Measurements from ENCODE around the gene RACGAP1. TPM values are rescaled to one million over a fixed set of nuclear protein-coding genes. Genes with fewer than 3 reads are reported as not detected.

Gene RACGAP1
- total and polyA plus RNA-seq, 4 experiments from 2014 or later = 8.5 to 14.7 (median 11.1) TPM

GRCh38 chr12:50018968-50019367 lies 6.3 kb downstream of the RACGAP1 start:
- H3K27ac Mint-ChIP-seq = peak overlapping the region in 2 of 7 donors; percentile 6 to 38

GRCh38 chr12:50018154-50018553 lies 7.1 kb downstream of the RACGAP1 start:
- H3K27ac ChIP-seq (ENCODE audit: low read depth, low read length) = no peak overlapping the region
- H3K27ac Mint-ChIP-seq = no peak overlapping the region
- CTCF ChIA-PET (ENCODE audit: partially characterized antibody) = interaction anchor here (0.8 to 2.3 kb wide), 2 partner anchors 21 to 52 kb away, joined by 4 to 9 read pairs; no protein-coding TSS in a partner anchor

More at GRCh38 chr12:50018968-50019367, 6.3 kb downstream of the RACGAP1 start:
- ChIA-PET CTCF (ENCODE audit: partially characterized antibody) (interaction anchor here (2.3 kb wide), 1 partner anchor 20 kb away, joined by 9 read pairs; no protein-coding TSS in a partner anchor), POLR2A (ENCODE audit: partially characterized antibody) (no interaction called here)
- Mint-ChIP-seq H3K4me1 (peaks cover under 1 to 14% (median 4%) of the 10 kb centered on the region in 4 donors), H3K9me3 (no peaks in the 10 kb centered on the region), H3K4me3 (no peak overlapping the region), H3K36me3 (peaks cover 0 to 2% of the 10 kb centered on the region in 2 donors), H3K27me3 (no peaks in the 10 kb centered on the region)
- Histone ChIP-seq H3K4me3 (ENCODE audit: low read length in 2 of 2) (no peak overlapping the region), H3K27me3 (ENCODE audit: insufficient read depth, low read length) (no peaks in the 10 kb centered on the region), H3K27ac (ENCODE audit: low read depth, low read length) (no peak overlapping the region), H3K9me3 (ENCODE audit: control insufficient read depth in 1 of 2, low read length in 2 of 2) (no peaks in the 10 kb centered on the region), H3K36me3 (ENCODE audit: insufficient read depth, low read length) (no peaks in the 10 kb centered on the region), H3K4me1 (ENCODE audit: insufficient read depth, low read length) (peaks cover 5% of the 10 kb centered on the region)
- intact Hi-C loops (cut with micrococcal nuclease) = no loop called here
- DNase-seq = no peak

GRCh38 chr12:50017641-50018040 lies 7.7 kb downstream of the RACGAP1 start:
- Mint-ChIP-seq H3K27me3 (no peaks in the 10 kb centered on the region), H3K27ac (no peak overlapping the region), H3K4me3 (no peak overlapping the region), H3K9me3 (no peaks in the 10 kb centered on the region), H3K36me3 (peaks cover 2 to 5% of the 10 kb centered on the region in 2 donors), H3K4me1 (peaks cover 6 to 21% (median 9%) of the 10 kb centered on the region in 4 donors)
- ChIA-PET POLR2A (ENCODE audit: partially characterized antibody) (interaction anchor here (2.0 kb wide), 1 partner anchor 8 kb away, joined by 7 read pairs; the partner anchor contains the start of gene RACGAP1), CTCF (ENCODE audit: partially characterized antibody) (interaction anchor here (1.5 to 2.3 kb wide), 2 partner anchors 22 to 50 kb away, joined by 4 to 9 read pairs; no protein-coding TSS in a partner anchor)
- peaks cover 12% of the 10 kb centered on the region for H3K4me1 ChIP-seq (ENCODE audit: insufficient read depth, low read length)
- H3K36me3 ChIP-seq (ENCODE audit: insufficient read depth, low read length) = no peaks in the 10 kb centered on the region
- H3K9me3 ChIP-seq (ENCODE audit: control insufficient read depth in 1 of 2, low read length in 2 of 2) = no peaks in the 10 kb centered on the region
- intact Hi-C loops (cut with micrococcal nuclease) = no loop called here
- no peak for DNase-seq
- no peak overlapping the region for H3K27ac ChIP-seq (ENCODE audit: low read depth, low read length)
- H3K27me3 ChIP-seq (ENCODE audit: insufficient read depth, low read length) = no peaks in the 10 kb centered on the region
- no peak overlapping the region for H3K4me3 ChIP-seq (ENCODE audit: low read length in 2 of 2)

More at GRCh38 chr12:50018154-50018553, 7.1 kb downstream of the RACGAP1 start:
- no peaks in the 10 kb centered on the region for H3K27me3 Mint-ChIP-seq
- intact Hi-C loops (cut with micrococcal nuclease) = no loop called here
- Histone ChIP-seq H3K36me3 (ENCODE audit: insufficient read depth, low read length) (no peaks in the 10 kb centered on the region), H3K9me3 (ENCODE audit: control insufficient read depth in 1 of 2, low read length in 2 of 2) (no peaks in the 10 kb centered on the region), H3K27me3 (ENCODE audit: insufficient read depth, low read length) (no peaks in the 10 kb centered on the region), H3K4me1 (ENCODE audit: insufficient read depth, low read length) (peaks cover 12% of the 10 kb centered on the region), H3K4me3 (ENCODE audit: low read length in 2 of 2) (no peak overlapping the region)
- DNase-seq = no peak
- H3K9me3 Mint-ChIP-seq = no peaks in the 10 kb centered on the region
- POLR2A ChIA-PET (ENCODE audit: partially characterized antibody) = no interaction called here
- H3K4me3 Mint-ChIP-seq = no peak overlapping the region
- H3K4me1 Mint-ChIP-seq = peaks cover 6 to 22% (median 10%) of the 10 kb centered on the region in 4 donors
- peaks cover 2 to 5% of the 10 kb centered on the region in 2 donors for H3K36me3 Mint-ChIP-seq

GRCh38 chr12:50016501-50017475 lies 8.5 kb downstream of the RACGAP1 start:
- no peaks in the 10 kb centered on the region for H3K9me3 ChIP-seq (ENCODE audit: control insufficient read depth in 1 of 2, low read length in 2 of 2)
- no peak overlapping the region for H3K4me3 Mint-ChIP-seq
- ChIA-PET POLR2A (ENCODE audit: partially characterized antibody) (interaction anchor here (2.0 kb wide), 1 partner anchor 9 kb away, joined by 7 read pairs; the partner anchor contains the start of gene RACGAP1), CTCF (ENCODE audit: partially characterized antibody) (interaction anchor here (0.9 to 1.7 kb wide), 8 partner anchors 9 to 95 kb away, joined by 3 to 8 read pairs (median 3); partner anchors contain the start of gene COX14)
- H3K27ac ChIP-seq (ENCODE audit: low read depth, low read length) = no peak overlapping the region
- peaks cover 2 to 5% of the 10 kb centered on the region in 2 donors for H3K36me3 Mint-ChIP-seq
- H3K9me3 Mint-ChIP-seq = no peaks in the 10 kb centered on the region
- no peaks in the 10 kb centered on the region for H3K27me3 ChIP-seq (ENCODE audit: insufficient read depth, low read length)
- H3K4me1 Mint-ChIP-seq = peaks cover 6 to 19% (median 9%) of the 10 kb centered on the region in 4 donors
- H3K4me1 ChIP-seq (ENCODE audit: insufficient read depth, low read length) = peaks cover 12% of the 10 kb centered on the region
- no peaks in the 10 kb centered on the region for H3K36me3 ChIP-seq (ENCODE audit: insufficient read depth, low read length)
- no peaks in the 10 kb centered on the region for H3K27me3 Mint-ChIP-seq
- no peak for DNase-seq
- H3K27ac Mint-ChIP-seq = no peak overlapping the region
- intact Hi-C loops (cut with micrococcal nuclease) = no loop called here
- H3K4me3 ChIP-seq (ENCODE audit: low read length in 2 of 2) = no peak overlapping the region

- Mint-ChIP-seq H3K27me3 (no peaks in the 10 kb centered on the region), H3K4me1 (peaks cover 6 to 17% (median 11%) of the 10 kb centered on the region in 4 donors), H3K36me3 (peaks cover 7 to 14% of the 10 kb centered on the region in 2 donors), H3K9me3 (no peaks in the 10 kb centered on the region), H3K4me3 (no peak overlapping the region), H3K27ac (peak overlapping the region in 3 of 7 donors; percentile 29 to 73 (median 57))
- Histone ChIP-seq H3K27me3 (ENCODE audit: insufficient read depth, low read length) (no peaks in the 10 kb centered on the region), H3K4me1 (ENCODE audit: insufficient read depth, low read length) (peaks cover 12% of the 10 kb centered on the region), H3K9me3 (ENCODE audit: control insufficient read depth in 1 of 2, low read length in 2 of 2) (no peaks in the 10 kb centered on the region), H3K4me3 (ENCODE audit: low read length in 2 of 2) (no peak overlapping the region), H3K36me3 (ENCODE audit: insufficient read depth, low read length) (no peaks in the 10 kb centered on the region), H3K27ac (ENCODE audit: low read depth, low read length) (no peak overlapping the region)
- ChIA-PET CTCF (ENCODE audit: partially characterized antibody) (interaction anchor here (0.6 kb wide), 1 partner anchor 29 kb away, joined by 4 read pairs; no protein-coding TSS in a partner anchor), POLR2A (ENCODE audit: partially characterized antibody) (interaction anchor here (1.2 kb wide), 1 partner anchor 11 kb away, joined by 3 read pairs; the partner anchor contains the start of gene RACGAP1)
- intact Hi-C loops (cut with micrococcal nuclease) = no loop called here
- DNase-seq = no peak
Measured at GRCh38 chr12:50014342-50014741, 11.0 kb downstream of the RACGAP1 start.

GRCh38 chr12:50013361-50014147 lies 11.7 kb downstream of the RACGAP1 start:
- no peak for DNase-seq

More at GRCh38 chr12:50013361-50014147, 11.7 kb downstream of the RACGAP1 start:
- no peak overlapping the region for H3K4me3 ChIP-seq (ENCODE audit: low read length in 2 of 2)
- Mint-ChIP-seq H3K27me3 (no peaks in the 10 kb centered on the region), H3K4me1 (peaks cover 6 to 13% (median 9%) of the 10 kb centered on the region in 4 donors), H3K27ac (peak overlapping the region in 5 of 7 donors; percentile 30 to 67 (median 60)), H3K36me3 (peaks cover 7 to 14% of the 10 kb centered on the region in 2 donors), H3K9me3 (no peaks in the 10 kb centered on the region), H3K4me3 (no peak overlapping the region)
- ChIA-PET CTCF (ENCODE audit: partially characterized antibody) (interaction anchor here (0.6 to 0.8 kb wide), 3 partner anchors 29 to 57 kb away, joined by 3 to 4 read pairs (median 3); no protein-coding TSS in a partner anchor), POLR2A (ENCODE audit: partially characterized antibody) (interaction anchor here (1.2 kb wide), 1 partner anchor 12 kb away, joined by 3 read pairs; the partner anchor contains the start of gene RACGAP1)
- no peaks in the 10 kb centered on the region for H3K9me3 ChIP-seq (ENCODE audit: control insufficient read depth in 1 of 2, low read length in 2 of 2)
- no peak overlapping the region for H3K27ac ChIP-seq (ENCODE audit: low read depth, low read length)
- intact Hi-C loops (cut with micrococcal nuclease) = no loop called here
- peaks cover 12% of the 10 kb centered on the region for H3K4me1 ChIP-seq (ENCODE audit: insufficient read depth, low read length)
- no peaks in the 10 kb centered on the region for H3K27me3 ChIP-seq (ENCODE audit: insufficient read depth, low read length)
- H3K36me3 ChIP-seq (ENCODE audit: insufficient read depth, low read length) = no peaks in the 10 kb centered on the region
